Activated naive CD4-positive, alpha-beta T cell treated with anti-CD3 and anti-CD28 coated beads, Interleukin-2, amount 50 U/mL, for 16 hours (primary cell): ENCODE data around the gene STARD13.
"Not testable (repeated sequence)": the region's sequence is repeated elsewhere in the genome, so short reads cannot be mapped to it uniquely, and the experiment has no call there.

Source experiments
- DNase-seq: peaks from one replicate; pipeline ENCODE4 v3.0.0-alpha.2; 2020

The STARD13 gene

GRCh38 chr13:33196767-33197166, 88.8 kb downstream of the STARD13 start:
- no peak for DNase-seq

GRCh38 chr13:33195693-33196464, 89.7 kb downstream of the STARD13 start:
- DNase-seq = no peak

- DNase-seq = no peak
Measured at GRCh38 chr13:33194820-33195692, 90.5 kb downstream of the STARD13 start.

GRCh38 chr13:33193428-33193974, 92.1 kb downstream of the STARD13 start:
- DNase-seq = no peak

GRCh38 chr13:33191425-33192210, 93.9 kb downstream of the STARD13 start:
- DNase-seq = no peak

GRCh38 chr13:33189470-33189869, 96.1 kb downstream of the STARD13 start:
- no peak for DNase-seq

- no peak for DNase-seq
Measured at GRCh38 chr13:33188093-33188882, 97.3 kb downstream of the STARD13 start.

- no peak for DNase-seq
Measured at GRCh38 chr13:33186861-33187291, 98.7 kb downstream of the STARD13 start.

- no peak for DNase-seq
Measured at GRCh38 chr13:33185853-33186252, 99.7 kb downstream of the STARD13 start.

- DNase-seq = no peak
Measured at GRCh38 chr13:33184530-33184929, 101.0 kb downstream of the STARD13 start.

- DNase-seq = no peak
Measured at GRCh38 chr13:33184112-33184490, 101.5 kb downstream of the STARD13 start.

GRCh38 chr13:33183431-33184111, 102.0 kb downstream of the STARD13 start:
- DNase-seq = no peak

GRCh38 chr13:33182729-33183128, 102.8 kb downstream of the STARD13 start:
- no peak for DNase-seq

GRCh38 chr13:33181264-33181663, 104.3 kb downstream of the STARD13 start:
- DNase-seq = no peak

GRCh38 chr13:33180122-33180804, 105.3 kb downstream of the STARD13 start:
- DNase-seq = no peak

- no peak for DNase-seq
Measured at GRCh38 chr13:33179463-33179862, 106.1 kb downstream of the STARD13 start.

GRCh38 chr13:33178209-33178840, 107.2 kb downstream of the STARD13 start:
- DNase-seq = no peak

GRCh38 chr13:33177340-33178208, 108.0 kb downstream of the STARD13 start:
- not testable (repeated sequence) for DNase-seq

- DNase-seq = no peak
Measured at GRCh38 chr13:33176526-33176925, 109.0 kb downstream of the STARD13 start.
